NB4 (cell line): ENCODE data around the gene UBD.

Experiments used
- DNase-seq: peaks from one replicate; pipeline ENCODE4 v3.0.0; 2010; ENCODE audit warnings: low read depth
- H3K4me3 ChIP-seq: one replicate; pipeline ENCODE4 v1.5.1; 2011; ENCODE audit warnings: mild to moderate bottlenecking, low read depth, low read length, moderate library complexity
- CTCF ChIP-seq: IDR thresholded peaks from one replicate; pipeline ENCODE4 v1.5.1; 2012; ENCODE audit warnings: low read depth, low read length
- MAX ChIP-seq: IDR thresholded peaks from 2 replicates; pipeline ENCODE4 v1.6.1; 2011; ENCODE audit warnings: low read depth, low read length
- MYC ChIP-seq: IDR thresholded peaks from 2 replicates; pipeline ENCODE4 v1.6.1; 2011; ENCODE audit warnings: low read depth, low read length
- POLR2A ChIP-seq: IDR thresholded peaks from 2 replicates; pipeline ENCODE4 v1.6.1; 2011; ENCODE audit warnings: mild to moderate bottlenecking; ENCODE audit not compliant: insufficient read length; ENCODE audit errors: extremely low read depth

The UBD gene

DNA sequence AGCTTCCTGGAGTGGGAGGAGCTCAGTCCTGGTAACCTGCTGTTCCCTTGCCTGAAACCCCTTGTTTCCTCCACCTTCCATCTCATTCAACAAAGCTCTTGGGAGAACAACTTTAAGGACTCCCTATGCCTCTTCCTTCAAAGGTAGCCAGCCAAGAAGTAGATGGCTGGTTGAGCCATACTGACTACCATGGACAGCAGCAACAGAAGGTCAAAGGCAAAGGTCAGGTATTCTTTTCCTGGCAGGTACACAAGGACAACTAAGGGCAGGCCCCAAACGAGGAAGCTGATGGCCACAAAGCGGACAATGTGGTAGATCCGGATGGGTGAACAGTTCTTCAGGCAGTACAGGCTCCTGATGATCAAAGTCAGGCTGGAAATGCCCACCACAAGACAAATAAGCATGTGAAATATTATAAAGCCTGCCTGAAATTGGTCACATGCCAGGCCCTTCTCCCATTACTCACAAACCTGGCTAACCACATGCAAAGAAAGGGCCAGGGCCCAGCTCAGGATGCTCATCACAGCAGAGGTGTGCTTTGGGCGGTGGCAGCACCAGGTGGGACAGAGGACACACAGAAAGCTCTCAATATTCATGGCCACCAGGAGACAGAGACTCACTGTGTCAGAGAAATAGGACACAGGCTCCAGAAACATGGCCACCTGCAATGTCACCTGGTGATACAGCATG, 21.7 kb downstream of the UBD start:
- no peak overlapping the region for H3K4me3 ChIP-seq
- no peak for DNase-seq
- TF ChIP-seq CTCF (no peak), POLR2A (no peak), MYC (no peak), MAX (no peak)

DNA sequence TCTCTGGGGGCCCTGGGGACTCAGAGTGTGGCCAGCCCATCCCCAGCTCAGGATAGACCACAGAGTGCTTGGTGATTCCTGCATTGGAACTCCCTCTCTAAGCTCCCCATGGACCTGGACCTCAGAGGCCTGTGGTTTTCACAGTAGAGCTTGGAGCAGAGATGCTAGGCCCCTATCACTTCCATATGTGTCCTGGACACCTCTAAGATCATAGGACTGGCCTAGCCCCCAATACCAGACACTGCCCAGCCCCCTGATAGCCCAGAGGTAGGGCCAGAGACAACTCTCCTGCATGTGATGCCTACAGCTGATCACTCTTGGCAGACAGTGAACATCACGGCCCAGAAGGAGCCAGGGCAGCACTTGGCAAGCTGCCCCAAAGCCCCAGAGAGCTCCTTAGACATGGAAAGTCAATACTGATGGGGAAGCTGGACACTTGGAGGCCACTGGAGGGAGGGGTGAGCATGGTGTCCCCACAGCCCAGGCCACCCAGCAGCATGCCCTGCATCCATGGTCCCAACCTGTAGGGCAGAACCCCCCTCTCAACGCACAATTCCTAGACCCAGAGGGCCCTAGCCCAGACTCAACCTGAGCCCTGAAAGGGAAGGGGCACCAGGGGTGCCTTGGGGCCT, 27.1 kb downstream of the UBD start:
- no peak for TF ChIP-seq CTCF
- no peak for TF ChIP-seq POLR2A
- no peak for TF ChIP-seq MYC
- no peak for TF ChIP-seq MAX

GRCh38 chr6:29531668-29532067, 27.9 kb downstream of the UBD start:
- TF ChIP-seq CTCF: no peak
- no peak for TF ChIP-seq MAX
- TF ChIP-seq POLR2A: no peak
- no peak for TF ChIP-seq MYC
- DNase-seq: no peak
- H3K4me3 ChIP-seq: no peak overlapping the region

More for the DNA sequence above, 27.1 kb downstream of the UBD start:
- H3K4me3 ChIP-seq: no peak overlapping the region
- DNase-seq: no peak

DNA sequence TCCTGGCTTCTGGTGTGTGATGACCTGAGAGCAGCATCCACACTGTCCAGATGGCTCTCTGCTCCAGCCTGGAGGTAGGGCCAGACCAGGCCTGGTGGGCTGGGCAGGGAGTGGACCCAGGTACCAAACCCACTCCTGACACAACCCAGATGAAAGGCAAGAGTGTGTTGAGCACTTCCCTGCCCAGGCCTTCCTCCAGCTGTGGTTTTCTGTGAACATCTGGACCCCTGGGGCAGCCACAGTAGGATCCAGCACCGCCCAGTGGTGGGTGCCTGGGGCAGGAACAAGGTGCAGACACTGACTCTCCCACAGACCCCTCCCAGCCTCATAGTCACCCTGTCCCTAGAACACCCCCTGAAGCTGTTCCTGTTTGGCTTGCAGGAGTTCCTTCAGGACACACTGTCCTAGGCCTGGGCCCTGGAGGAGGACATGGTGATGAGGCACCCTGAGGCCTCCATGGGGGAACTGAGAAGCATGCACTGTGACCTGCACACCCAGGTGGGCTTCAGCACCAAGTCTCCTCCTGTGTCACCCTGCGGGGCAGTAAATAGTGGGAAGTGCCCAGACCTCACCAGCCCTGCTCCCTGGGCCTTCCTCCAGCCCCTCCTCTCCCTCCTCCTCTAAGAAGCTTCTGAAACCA, 28.7 kb downstream of the UBD start:
- no peak overlapping the region for H3K4me3 ChIP-seq
- TF ChIP-seq POLR2A: no peak
- TF ChIP-seq MAX: no peak
- no peak for TF ChIP-seq MYC
- no peak for TF ChIP-seq CTCF
- DNase-seq: no peak

DNA sequence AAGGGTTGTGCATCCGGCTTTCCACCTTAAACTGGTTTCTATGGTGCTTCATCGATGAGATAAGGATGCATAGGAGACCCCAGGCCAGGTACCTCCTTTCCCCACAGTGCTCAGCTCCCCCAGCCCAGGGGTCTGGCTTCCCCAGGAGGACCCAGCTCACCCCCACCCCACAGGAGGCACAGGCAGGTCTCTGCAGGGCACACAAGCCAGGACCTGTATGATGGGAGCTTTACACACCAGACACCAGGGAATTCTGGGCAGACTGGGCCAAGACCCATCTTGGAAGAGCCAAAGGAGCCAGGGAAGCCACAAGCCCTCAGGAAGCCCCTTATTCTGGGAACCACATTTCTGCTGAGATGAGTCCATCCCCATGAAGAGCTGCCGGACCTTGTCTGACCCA, 29.6 kb downstream of the UBD start:
- H3K4me3 ChIP-seq: no peak overlapping the region
- no peak for TF ChIP-seq POLR2A
- no peak for TF ChIP-seq MYC
- TF ChIP-seq MAX: no peak
- no peak for TF ChIP-seq CTCF
- DNase-seq: no peak
